Liver (tissue), 9 donors: ENCODE results near the gene CDH22. TPM values are rescaled to one million over a fixed set of nuclear protein-coding genes. Genes with fewer than 3 reads are reported as not detected.

Experiments used
- DNase-seq: peaks from one replicate; pipeline ENCODE4 v3.0.0-alpha.2; 2017; ENCODE audit warnings: low spot score
- H3K27ac ChIP-seq, 2 donors: one replicate each; pipeline ENCODE4 v1.7.0; 2013; ENCODE audit warnings: inconsistent platforms in 2 of 2, low read length in 2 of 2, control low read depth in 1 of 2, low read depth in 1 of 2, mild to moderate bottlenecking in 1 of 2
- H3K27me3 ChIP-seq, 4 donors: one replicate each; pipeline versions ENCODE4 v1.6.1 to v1.7.0; 2013; ENCODE audit warnings: low read length in 3 of 4, inconsistent platforms in 1 of 4, mild to moderate bottlenecking in 1 of 4, moderate library complexity in 1 of 4; ENCODE audit not compliant: control insufficient read depth in 4 of 4, insufficient read depth in 4 of 4
- H3K36me3 ChIP-seq, 4 donors: one replicate each; pipeline versions ENCODE4 v1.6.1 to v1.7.0; 2013; ENCODE audit warnings: low read length in 3 of 4, mild to moderate bottlenecking in 3 of 4, low read depth in 1 of 4, moderate library complexity in 1 of 4; ENCODE audit not compliant: control insufficient read depth in 4 of 4, insufficient read depth in 3 of 4
- H3K4me1 ChIP-seq, 4 donors: one replicate each; pipeline versions ENCODE4 v1.6.1 to v1.7.0; 2013; ENCODE audit warnings: low read length in 3 of 4, mild to moderate bottlenecking in 3 of 4, moderate library complexity in 1 of 4; ENCODE audit not compliant: control insufficient read depth in 4 of 4, insufficient read depth in 4 of 4
- H3K4me3 ChIP-seq, 3 donors: one replicate each; pipeline versions ENCODE4 v1.6.1 to v1.7.0; 2013; ENCODE audit warnings: low read length in 3 of 3, control low read depth in 1 of 3, low read depth in 1 of 3, mild to moderate bottlenecking in 1 of 3
- H3K9ac ChIP-seq, 2 donors: one replicate each; pipeline ENCODE4 v1.7.0; 2013; ENCODE audit warnings: low read length in 2 of 2, mild to moderate bottlenecking in 2 of 2, moderate library complexity in 2 of 2, control low read depth in 1 of 2, low read depth in 1 of 2
- H3K9me3 ChIP-seq, 4 donors: one replicate each; pipeline versions ENCODE4 v1.6.1 to v1.7.0; 2013; ENCODE audit warnings: low read length in 3 of 4; ENCODE audit not compliant: control insufficient read depth in 4 of 4
- CTCF ChIP-seq: fragments of 150-350 bp; IDR thresholded peaks from 2 replicates; pipeline ENCODE4 v1.5.1; 2017; ENCODE audit warnings: improper control_type of control experiment, low read depth, low read length; ENCODE audit not compliant: missing input control
- FOXA1 ChIP-seq: IDR thresholded peaks from 2 replicates; pipeline ENCODE4 v1.6.1; 2016; ENCODE audit warnings: antibody characterized with exemption
- GABPA ChIP-seq, 2 donors: IDR thresholded peaks in 1 of 2; conservative IDR thresholded peaks in 1 of 2; 2 replicates each; pipeline ENCODE4 v1.6.1; 2016; ENCODE audit warnings: antibody characterized with exemption in 2 of 2, mild to moderate bottlenecking in 1 of 2, moderate library complexity in 1 of 2
- HNF4A ChIP-seq, 2 donors: conservative IDR thresholded peaks; 2 replicates each; pipeline ENCODE4 v1.6.1; 2016; ENCODE audit warnings: antibody characterized with exemption in 2 of 2, mild to moderate bottlenecking in 2 of 2
- HNF4G ChIP-seq: IDR thresholded peaks from 2 replicates; pipeline ENCODE4 v1.6.1; 2016; ENCODE audit warnings: antibody characterized with exemption
- JUND ChIP-seq, 2 donors: IDR thresholded peaks; 2 replicates each; pipeline ENCODE4 v1.6.1; 2016; ENCODE audit warnings: antibody characterized with exemption in 2 of 2
- RAD21 ChIP-seq, 2 donors: IDR thresholded peaks; 2 replicates each; pipeline ENCODE4 v1.6.1; 2016; ENCODE audit warnings: antibody characterized with exemption in 2 of 2, mild to moderate bottlenecking in 2 of 2
- REST ChIP-seq: IDR thresholded peaks from 2 replicates; pipeline ENCODE4 v1.6.1; 2016; ENCODE audit warnings: antibody characterized with exemption, mild to moderate bottlenecking
- RXRA ChIP-seq, 2 donors: IDR thresholded peaks; 2 replicates each; pipeline ENCODE4 v1.6.1; 2017 to 2018; ENCODE audit warnings: antibody characterized with exemption in 2 of 2, mild to moderate bottlenecking in 1 of 2
- SP1 ChIP-seq: IDR thresholded peaks from 2 replicates; pipeline ENCODE4 v1.6.1; 2018; ENCODE audit warnings: antibody characterized with exemption, mild to moderate bottlenecking
- TAF1 ChIP-seq: conservative IDR thresholded peaks from 2 replicates; pipeline ENCODE4 v1.6.1; 2016; ENCODE audit warnings: antibody characterized with exemption, mild to moderate bottlenecking
- YY1 ChIP-seq: IDR thresholded peaks from 2 replicates; pipeline ENCODE4 v1.6.1; 2016; ENCODE audit warnings: antibody characterized with exemption, mild to moderate bottlenecking
- WGBS: extraction: QIAGEN DNeasy Blood & Tissue Kit; methylation state at CpG from one replicate; pipeline ENCODE4 v1.1.7; 2013; 5-methylcytosine and 5-hydroxymethylcytosine counted together
- polyA plus RNA-seq, 2 donors: library from polyadenylated mRNA; stranded (reverse) in 1 of 2; unstranded in 1 of 2; fragments of 200-250 nt in 1 of 2; fragments of >200 nt in 1 of 2; fragmentation: Nextera tagmentation in 1 of 2; extraction: Ambion mirVana in 1 of 2; gene quantifications; one replicate each; pipeline versions ENCODE4 v1.2.1 to v1.2.3, GENCODE V29; 2013 to 2015
- total RNA-seq, 2 donors: library from RNA; depleted of rRNA; stranded (reverse); fragments of >200 nt; gene quantifications; one replicate each; pipeline ENCODE4 v1.2.3, GENCODE V29; 2014
- TF ChIP-seq, protein P1 (sequence below): IDR thresholded peaks from 2 replicates; pipeline ENCODE4 v1.6.1; 2016; ENCODE audit warnings: antibody characterized with exemption
- TF ChIP-seq, protein P2 (sequence below): IDR thresholded peaks from 2 replicates; pipeline ENCODE4 v1.6.1; 2016; ENCODE audit warnings: antibody characterized with exemption
- TF ChIP-seq, protein P3 (sequence below): IDR thresholded peaks from 2 replicates; pipeline ENCODE4 v1.6.1; 2016; ENCODE audit warnings: antibody characterized with exemption
- donor health status: healthy.
- donor health status: healthy.
- donor health status: healthy.
- donor health status: healthy.
- donor health status: healthy.

The CDH22 gene
- total and polyA plus RNA-seq, 4 donors, result 0.02 TPM; not detected in 3

DNA sequence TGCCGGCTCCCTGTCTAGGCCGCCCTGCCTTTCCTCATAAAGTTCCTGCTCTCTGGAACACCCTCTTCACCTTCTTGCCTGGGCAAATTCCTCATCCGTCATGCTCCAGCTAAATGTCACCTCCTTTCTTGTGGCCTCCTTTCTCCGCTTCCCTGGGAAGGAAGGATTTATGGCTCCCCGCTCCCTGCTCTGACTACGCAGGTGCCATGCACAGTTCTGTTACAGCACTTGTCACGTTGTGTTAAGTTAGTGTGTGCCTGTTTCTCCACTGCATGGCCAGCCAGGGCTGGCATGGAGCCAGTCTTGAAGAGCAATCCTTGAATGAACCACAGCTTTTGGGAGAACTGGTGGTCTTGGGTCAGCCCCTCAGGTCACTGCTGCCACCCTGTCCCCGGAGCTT is 128.4 kb downstream of the CDH22 start:
- H3K36me3 ChIP-seq, result no peaks in the 10 kb centered on the region
- no peak for DNase-seq
- no peak overlapping the region for H3K9ac ChIP-seq
- peaks cover 0 to 6% (median 1%) of the 10 kb centered on the region in 4 donors for H3K27me3 ChIP-seq
- WGBS, result 68% methylated on average over 8 of the region's 8 CpGs
- no peaks in the 10 kb centered on the region for H3K9me3 ChIP-seq
- H3K4me3 ChIP-seq, result no peak overlapping the region
- H3K27ac ChIP-seq, result no peak overlapping the region
- peaks cover 0 to 3% (median 0%) of the 10 kb centered on the region in 4 donors for H3K4me1 ChIP-seq
- TF ChIP-seq JUND (IDR thresholded peaks at IDR 0.05), result no peak
- no peak for TF ChIP-seq TAF1
- no peak for TF ChIP-seq RAD21 (IDR thresholded peaks at IDR 0.05)
- no peak for TF ChIP-seq GABPA (IDR thresholded peaks at IDR 0.05 in 1 of 2, conservative IDR thresholded peaks at IDR 0.05 in 1 of 2)
- no peak for TF ChIP-seq YY1
- no peak for TF ChIP-seq REST
- TF ChIP-seq RXRA (IDR thresholded peaks at IDR 0.05), result no peak
- no peak for TF ChIP-seq HNF4G
- TF ChIP-seq FOXA1, result no peak
- TF ChIP-seq, protein P1, sequence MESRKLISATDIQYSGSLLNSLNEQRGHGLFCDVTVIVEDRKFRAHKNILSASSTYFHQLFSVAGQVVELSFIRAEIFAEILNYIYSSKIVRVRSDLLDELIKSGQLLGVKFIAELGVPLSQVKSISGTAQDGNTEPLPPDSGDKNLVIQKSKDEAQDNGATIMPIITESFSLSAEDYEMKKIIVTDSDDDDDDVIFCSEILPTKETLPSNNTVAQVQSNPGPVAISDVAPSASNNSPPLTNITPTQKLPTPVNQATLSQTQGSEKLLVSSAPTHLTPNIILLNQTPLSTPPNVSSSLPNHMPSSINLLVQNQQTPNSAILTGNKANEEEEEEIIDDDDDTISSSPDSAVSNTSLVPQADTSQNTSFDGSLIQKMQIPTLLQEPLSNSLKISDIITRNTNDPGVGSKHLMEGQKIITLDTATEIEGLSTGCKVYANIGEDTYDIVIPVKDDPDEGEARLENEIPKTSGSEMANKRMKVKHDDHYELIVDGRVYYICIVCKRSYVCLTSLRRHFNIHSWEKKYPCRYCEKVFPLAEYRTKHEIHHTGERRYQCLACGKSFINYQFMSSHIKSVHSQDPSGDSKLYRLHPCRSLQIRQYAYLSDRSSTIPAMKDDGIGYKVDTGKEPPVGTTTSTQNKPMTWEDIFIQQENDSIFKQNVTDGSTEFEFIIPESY, result no peak
- TF ChIP-seq, protein P2, sequence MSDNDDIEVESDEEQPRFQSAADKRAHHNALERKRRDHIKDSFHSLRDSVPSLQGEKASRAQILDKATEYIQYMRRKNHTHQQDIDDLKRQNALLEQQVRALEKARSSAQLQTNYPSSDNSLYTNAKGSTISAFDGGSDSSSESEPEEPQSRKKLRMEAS, result no peak

DNA sequence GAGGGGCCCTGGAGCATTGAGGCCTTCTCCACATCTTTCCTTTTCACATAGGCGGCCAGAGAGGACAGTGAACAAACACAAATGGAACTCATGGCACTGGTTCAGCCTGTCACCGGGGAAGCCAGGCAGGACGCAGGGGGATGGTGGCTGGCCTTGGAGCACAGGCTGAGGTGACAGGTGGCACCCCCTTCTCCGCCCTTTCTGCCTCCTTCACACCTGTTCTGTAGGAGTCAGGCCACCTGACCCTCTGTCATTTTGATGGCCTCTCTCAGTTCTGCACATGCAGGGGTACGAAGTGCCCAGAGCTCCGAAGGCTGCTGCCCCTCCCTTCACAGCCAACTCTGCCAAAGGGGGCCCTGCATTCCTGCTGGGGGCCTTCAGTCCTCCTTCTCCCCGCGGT is 129.4 kb downstream of the CDH22 start:
- Histone ChIP-seq H3K9ac (no peak overlapping the region), H3K27me3 (peaks cover 0 to 7% (median 3%) of the 10 kb centered on the region in 4 donors), H3K27ac (no peak overlapping the region), H3K9me3 (no peaks in the 10 kb centered on the region), H3K4me1 (peaks cover 0 to 4% (median 0%) of the 10 kb centered on the region in 4 donors), H3K4me3 (no peak overlapping the region), H3K36me3 (no peaks in the 10 kb centered on the region)
- DNase-seq, result no peak
- WGBS, result 71% methylated on average over 8 of the region's 8 CpGs
- TF ChIP-seq REST, result no peak
- no peak for TF ChIP-seq HNF4A (conservative IDR thresholded peaks at IDR 0.05)
- no peak for TF ChIP-seq YY1
- TF ChIP-seq FOXA1, result no peak
- TF ChIP-seq JUND (IDR thresholded peaks at IDR 0.05), result no peak
- no peak for TF ChIP-seq CTCF
- TF ChIP-seq SP1, result no peak
- TF ChIP-seq, protein P3, sequence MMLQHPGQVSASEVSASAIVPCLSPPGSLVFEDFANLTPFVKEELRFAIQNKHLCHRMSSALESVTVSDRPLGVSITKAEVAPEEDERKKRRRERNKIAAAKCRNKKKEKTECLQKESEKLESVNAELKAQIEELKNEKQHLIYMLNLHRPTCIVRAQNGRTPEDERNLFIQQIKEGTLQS, result no peak
